GM12878 (cell line): ENCODE data around the gene ING3.

Experiments used
- CEBPB ChIP-seq, 2 experiments: fragments of 150-350 bp in 1 of 2; IDR thresholded peaks; 2 replicates each; pipeline ENCODE4 v1.6.1; 2012 to 2014; ENCODE audit warnings: low read depth in 2 of 2, low read length in 2 of 2, borderline replicate concordance in 1 of 2, inconsistent platforms in 1 of 2
- CHD4 ChIP-seq: fragments of 200-600 bp; sonication (generic); IDR thresholded peaks from 2 replicates; pipeline ENCODE4 v1.6.1; 2016; ENCODE audit warnings: mild to moderate bottlenecking
- JUND ChIP-seq: IDR thresholded peaks from 2 replicates; pipeline ENCODE4 v1.6.1; 2012; ENCODE audit warnings: low read depth, mild to moderate bottlenecking, low read length, improper control_type of control experiment, moderate library complexity
- RFX5 ChIP-seq: IDR thresholded peaks from 2 replicates; pipeline ENCODE4 v1.6.1; 2011; ENCODE audit warnings: low read depth, low read length, improper control_type of control experiment
- TF ChIP-seq, protein P1 (sequence below), 3 experiments: IDR thresholded peaks in 2 of 3; conservative IDR thresholded peaks in 1 of 3; 2 replicates each; pipeline ENCODE4 v1.5.1; 2011; ENCODE audit warnings: low read depth in 3 of 3, low read length in 3 of 3, mild to moderate bottlenecking in 3 of 3, control low read depth in 2 of 3, moderate library complexity in 2 of 3, inconsistent platforms in 1 of 3, mixed read lengths in 1 of 3; ENCODE audit not compliant: control insufficient read depth in 2 of 3, insufficient read depth in 1 of 3; ENCODE audit errors: extremely low read depth in 1 of 3

DNA sequence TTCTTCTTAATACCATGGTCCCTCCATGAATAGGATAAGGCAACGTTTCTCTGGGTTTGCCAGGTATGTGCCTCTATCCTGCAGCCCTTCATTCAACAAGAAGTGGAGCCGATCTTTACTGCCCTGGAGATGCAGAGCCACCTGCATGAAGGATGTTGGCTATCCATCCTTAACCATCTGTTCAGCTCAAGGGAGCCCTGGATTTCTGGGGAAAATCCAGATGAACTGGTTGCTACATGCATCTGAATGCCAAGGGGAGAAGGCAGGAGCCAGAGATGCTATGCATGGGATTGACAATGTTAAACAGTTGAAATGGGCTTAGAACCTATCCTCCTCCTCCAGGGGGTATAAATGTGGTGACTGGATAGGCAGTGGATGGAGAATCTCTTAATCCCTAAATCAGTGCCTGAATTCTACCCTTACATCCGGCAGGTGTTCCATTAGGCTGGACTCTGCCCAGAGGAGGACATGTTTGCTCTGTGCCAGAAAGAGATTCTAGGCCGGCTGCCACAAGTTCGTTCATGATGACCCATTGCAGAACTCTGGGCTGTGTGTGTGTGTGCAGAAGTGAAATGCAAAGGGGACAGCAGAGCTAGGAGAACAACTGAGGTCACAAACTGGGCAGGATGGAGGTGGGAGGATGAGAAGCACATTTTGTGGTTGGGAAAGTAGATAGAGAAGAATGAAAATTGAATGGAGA is 53.6 kb downstream of the ING3 start:
- TF ChIP-seq RFX5 (no peak), CEBPB (IDR thresholded peaks at IDR 0.05; ENCODE audit: borderline replicate concordance in 1 of 2, low read depth in 2 of 2, low read length in 2 of 2) (no peak), CHD4 (no peak), JUND (no peak)
- TF ChIP-seq, protein P1, sequence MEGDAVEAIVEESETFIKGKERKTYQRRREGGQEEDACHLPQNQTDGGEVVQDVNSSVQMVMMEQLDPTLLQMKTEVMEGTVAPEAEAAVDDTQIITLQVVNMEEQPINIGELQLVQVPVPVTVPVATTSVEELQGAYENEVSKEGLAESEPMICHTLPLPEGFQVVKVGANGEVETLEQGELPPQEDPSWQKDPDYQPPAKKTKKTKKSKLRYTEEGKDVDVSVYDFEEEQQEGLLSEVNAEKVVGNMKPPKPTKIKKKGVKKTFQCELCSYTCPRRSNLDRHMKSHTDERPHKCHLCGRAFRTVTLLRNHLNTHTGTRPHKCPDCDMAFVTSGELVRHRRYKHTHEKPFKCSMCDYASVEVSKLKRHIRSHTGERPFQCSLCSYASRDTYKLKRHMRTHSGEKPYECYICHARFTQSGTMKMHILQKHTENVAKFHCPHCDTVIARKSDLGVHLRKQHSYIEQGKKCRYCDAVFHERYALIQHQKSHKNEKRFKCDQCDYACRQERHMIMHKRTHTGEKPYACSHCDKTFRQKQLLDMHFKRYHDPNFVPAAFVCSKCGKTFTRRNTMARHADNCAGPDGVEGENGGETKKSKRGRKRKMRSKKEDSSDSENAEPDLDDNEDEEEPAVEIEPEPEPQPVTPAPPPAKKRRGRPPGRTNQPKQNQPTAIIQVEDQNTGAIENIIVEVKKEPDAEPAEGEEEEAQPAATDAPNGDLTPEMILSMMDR (IDR thresholded peaks at IDR 0.05 in 2 of 3, conservative IDR thresholded peaks at IDR 0.05 in 1 of 3; ENCODE audit: control insufficient read depth in 2 of 3, extremely low read depth in 1 of 3, insufficient read depth in 1 of 3, low read depth in 3 of 3, low read length in 3 of 3): no peak
